AG04449 (cell line): ENCODE measurements around the gene SEMA3F.
A peak's percentile ranks its signal among the peaks of the same experiment; 100 is the strongest.

Experiments
- CTCF ChIA-PET: fragments of 350-600 bp; formaldehyde crosslinking; extraction: SDS; loops from one replicate; lab custom pipeline; 2021; ENCODE audit warnings: antibody characterized with exemption; lab: Yijun Ruan, JAX
- POLR2A ChIA-PET: fragments of 400-600, 350-600 bp; formaldehyde crosslinking; extraction: SDS; loops from one replicate; lab custom pipeline; 2020; ENCODE audit warnings: antibody characterized with exemption, inconsistent platforms; lab: Yijun Ruan, JAX
- DNase-seq: peaks from one replicate; pipeline ENCODE4 v3.0.0-alpha.2; 2010; ENCODE audit warnings: low read depth, low spot score
- H3K4me3 ChIP-seq: 2 replicates; pipeline ENCODE4 v1.5.1; 2011; ENCODE audit warnings: low read depth, mild to moderate bottlenecking, control low read depth, low read length
- CTCF ChIP-seq: IDR thresholded peaks from one replicate; pipeline ENCODE4 v1.5.1; 2011; ENCODE audit warnings: mild to moderate bottlenecking, moderate library complexity, low read length, control low read depth, inconsistent platforms; ENCODE audit not compliant: insufficient read depth; ENCODE audit errors: missing control alignments

SEMA3F gene

GRCh38 chr3:50187750-50188149, 32.6 kb downstream of the SEMA3F start:
- TF ChIP-seq CTCF: no peak
- ChIA-PET POLR2A (no interaction called here), CTCF (interaction anchor here (1.4 to 21.6 kb wide), 4 partner anchors 14 to 348 kb away, joined by 3 to 1029 read pairs (median 550); partner anchors contain the start of gene SLC38A3)
- no peak overlapping the region for H3K4me3 ChIP-seq
- no peak for DNase-seq

DNA sequence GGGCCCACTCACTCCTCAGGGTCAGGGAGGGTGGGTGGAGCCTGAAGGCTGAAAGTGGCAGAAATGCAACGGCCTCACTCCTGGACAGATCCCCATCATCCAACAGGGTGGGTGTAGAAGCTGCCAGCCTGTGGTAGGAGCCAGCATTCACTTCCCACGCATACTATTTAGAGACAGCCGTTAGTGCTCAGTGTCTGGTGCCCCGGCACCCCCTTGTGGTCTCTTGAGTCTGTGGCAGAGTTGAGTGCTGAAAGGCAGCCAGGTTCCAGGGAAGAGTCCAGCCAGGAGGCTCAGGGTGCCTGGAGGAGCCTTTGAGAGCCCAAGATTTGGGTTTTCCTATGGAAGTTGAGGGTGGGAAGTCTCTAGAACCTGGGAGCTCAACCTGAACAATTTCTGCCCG, 34.1 kb downstream of the SEMA3F start:
- DNase-seq: peak; percentile 31
- no peak overlapping the region for H3K4me3 ChIP-seq
- peak; percentile 94 for TF ChIP-seq CTCF
- CTCF ChIA-PET: interaction anchor here (0.8 to 21.6 kb wide), 14 partner anchors 16 to 350 kb away, joined by 3 to 1029 read pairs (median 4); partner anchors contain the start of genes LSMEM2 and SLC38A3
- POLR2A ChIA-PET: interaction anchor here (1.0 kb wide), 1 partner anchor 69 kb away, joined by 5 read pairs; no protein-coding TSS in a partner anchor

DNA sequence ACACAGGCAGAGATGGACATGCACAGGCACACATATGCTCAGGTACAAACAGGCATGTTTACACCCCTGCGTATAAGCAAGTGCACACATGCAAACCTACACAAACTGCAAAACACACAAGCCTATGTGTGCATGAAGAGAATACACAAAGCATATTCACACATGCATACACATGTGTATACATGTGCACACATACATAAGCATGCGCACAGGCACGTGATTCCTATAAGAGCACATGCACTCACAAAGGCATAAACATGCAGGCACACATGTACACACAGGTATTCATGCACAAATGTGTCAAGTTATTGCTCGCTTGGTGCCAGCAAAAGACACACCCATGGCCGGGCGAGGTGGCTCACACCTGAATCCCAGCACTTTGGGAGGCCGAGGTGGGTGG, 34.9 kb downstream of the SEMA3F start:
- DNase-seq: no peak
- H3K4me3 ChIP-seq: no peak overlapping the region
- ChIA-PET POLR2A (no interaction called here), CTCF (interaction anchor here (0.8 to 21.6 kb wide), 12 partner anchors 16 to 134 kb away, joined by 3 to 1029 read pairs (median 7); partner anchors contain the start of genes LSMEM2, SEMA3B and SLC38A3)
- no peak for TF ChIP-seq CTCF

GRCh38 chr3:50190936-50191660, 36.0 kb downstream of the SEMA3F start, which contains the start of gene GNAT1:
GNAT1 (plus strand) TSS chr3:50191610; CDS start chr3:50191726, 116 bp downstream.
- CTCF ChIA-PET: interaction anchor here (0.5 to 21.6 kb wide), 14 partner anchors 17 to 388 kb away, joined by 3 to 1029 read pairs (median 19); partner anchors contain the start of genes INKA1, LSMEM2, SEMA3B and SLC38A3
- no peak within 1 kb of the TSS for H3K4me3 ChIP-seq
- TF ChIP-seq CTCF: no peak
- POLR2A ChIA-PET: no interaction called here
- DNase-seq: no peak

DNA sequence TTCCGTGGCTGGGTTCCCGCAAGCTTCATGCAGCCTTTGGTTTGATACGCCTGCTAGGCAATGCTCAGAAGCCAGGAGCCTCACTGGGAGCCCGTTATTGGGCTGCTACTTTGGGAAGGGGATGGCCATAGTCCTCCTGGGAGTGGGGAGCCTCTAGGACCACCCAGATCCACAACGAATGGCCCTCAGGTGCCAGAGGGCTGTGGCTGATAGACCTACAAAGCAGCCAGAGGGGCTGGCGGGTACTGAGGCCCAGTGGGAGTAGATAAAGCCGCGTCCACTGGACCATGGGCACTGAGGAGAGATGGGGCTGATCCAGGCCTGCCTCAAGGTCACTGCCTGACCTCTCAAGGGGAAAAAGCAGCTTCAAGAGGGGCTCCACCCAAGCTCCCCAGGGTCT, 37.0 kb downstream of the SEMA3F start:
- TF ChIP-seq CTCF: no peak
- no peak for DNase-seq
- ChIA-PET CTCF (interaction anchor here (0.8 to 21.6 kb wide), 22 partner anchors 18 to 389 kb away, joined by 3 to 1029 read pairs (median 8); partner anchors contain the start of genes GNAI2, HYAL2, IFRD2 and INKA1), POLR2A (no interaction called here)
- H3K4me3 ChIP-seq: no peak overlapping the region

GRCh38 chr3:50192689-50193141, 37.6 kb downstream of the SEMA3F start:
- POLR2A ChIA-PET: no interaction called here
- H3K4me3 ChIP-seq: no peak overlapping the region
- CTCF ChIA-PET: interaction anchor here (0.8 to 21.6 kb wide), 20 partner anchors 19 to 172 kb away, joined by 3 to 1029 read pairs (median 14); partner anchors contain the start of genes GNAI2, HYAL2, IFRD2 and LSMEM2
- DNase-seq: no peak
- peak; percentile 84 for TF ChIP-seq CTCF
